Astrocyte of the spinal cord (primary cell): ENCODE data around the gene AKR1B15.
A peak's percentile ranks its signal among the peaks of the same experiment; 100 is the strongest.

Source experiments
- DNase-seq: peaks from one replicate; pipeline ENCODE4 v3.0.0; 2011; ENCODE audit warnings: low read depth, low spot score
- H3K4me3 ChIP-seq: 2 replicates; pipeline ENCODE4 v1.5.1; 2011; ENCODE audit warnings: low read depth, mild to moderate bottlenecking, low read length, moderate library complexity
- CTCF ChIP-seq: IDR thresholded peaks from 2 replicates; pipeline ENCODE4 v1.5.1; 2012; ENCODE audit warnings: low read depth, mild to moderate bottlenecking, low read length, inconsistent platforms
- in situ Hi-C: cut with HindIII; loops from 2 replicates; pipeline ENCODE4 v1.10.0; 2017; ENCODE audit warnings: low sequenced_read_pairs

The AKR1B15 gene

GRCh38 chr7:134546955-134547354 is 2.0 kb upstream of the AKR1B15 start:
- DNase-seq = no peak
- no peak overlapping the region for H3K4me3 ChIP-seq
- in situ Hi-C loops = no loop called here
- no peak for TF ChIP-seq CTCF

DNA sequence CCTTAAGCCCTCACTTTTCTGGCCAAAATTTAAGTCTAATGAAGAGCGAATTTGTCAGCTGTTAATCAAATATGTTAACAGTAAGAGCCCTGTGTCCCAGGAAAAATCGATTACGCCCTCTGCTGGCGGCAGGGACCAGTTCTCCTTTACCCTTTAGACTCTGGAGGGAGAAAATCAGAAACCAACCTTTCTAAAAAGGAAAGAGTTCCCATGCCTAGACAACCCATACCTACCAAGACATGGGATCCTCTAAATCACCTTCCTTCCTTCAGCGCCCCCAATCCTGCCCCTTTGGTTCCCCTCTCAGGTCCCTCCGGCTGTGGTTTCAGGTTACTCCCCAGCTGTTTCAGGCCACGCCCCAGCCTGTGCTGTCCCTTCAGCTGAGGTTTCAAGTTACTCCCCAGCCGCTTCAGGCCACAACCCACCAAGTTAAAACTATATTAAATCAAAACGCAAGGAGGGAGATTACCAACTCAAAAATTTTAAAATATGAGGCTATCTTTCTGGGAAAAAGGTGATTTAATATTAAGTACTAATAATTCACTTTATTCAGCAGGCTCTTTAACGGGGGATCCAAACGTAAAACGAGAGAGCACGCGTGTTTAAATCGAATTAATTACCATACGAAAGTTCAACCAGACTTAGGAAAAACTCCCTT is 1.4 kb upstream of the AKR1B15 start:
- DNase-seq = peak; percentile 82
- TF ChIP-seq CTCF = peak; percentile 94
- peak overlapping the region; percentile 48 for H3K4me3 ChIP-seq
- in situ Hi-C loops = no loop called here

DNA sequence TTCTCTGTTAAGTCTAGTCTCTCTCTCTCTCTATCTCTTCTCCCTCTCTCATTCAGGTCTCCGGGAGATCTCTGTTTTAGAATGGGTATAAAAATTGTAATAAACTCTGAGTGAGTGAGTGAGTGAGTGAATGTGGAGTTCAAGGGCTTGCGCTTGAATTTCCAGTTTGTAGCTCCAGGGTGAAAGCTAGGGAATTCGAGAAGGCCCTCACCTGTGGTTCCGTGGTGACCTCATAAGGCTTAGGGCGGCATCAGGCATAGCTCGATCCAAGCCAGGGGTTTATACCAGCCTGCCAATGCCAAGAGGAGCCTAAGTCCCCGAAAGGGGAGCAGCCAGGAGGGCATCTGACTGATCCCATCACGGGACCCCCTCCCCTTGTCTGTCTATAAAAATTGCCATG is 456 bp downstream of the AKR1B15 start:
- DNase-seq = no peak
- no peak overlapping the region for H3K4me3 ChIP-seq
- no peak for TF ChIP-seq CTCF
- in situ Hi-C loops = no loop called here

DNA sequence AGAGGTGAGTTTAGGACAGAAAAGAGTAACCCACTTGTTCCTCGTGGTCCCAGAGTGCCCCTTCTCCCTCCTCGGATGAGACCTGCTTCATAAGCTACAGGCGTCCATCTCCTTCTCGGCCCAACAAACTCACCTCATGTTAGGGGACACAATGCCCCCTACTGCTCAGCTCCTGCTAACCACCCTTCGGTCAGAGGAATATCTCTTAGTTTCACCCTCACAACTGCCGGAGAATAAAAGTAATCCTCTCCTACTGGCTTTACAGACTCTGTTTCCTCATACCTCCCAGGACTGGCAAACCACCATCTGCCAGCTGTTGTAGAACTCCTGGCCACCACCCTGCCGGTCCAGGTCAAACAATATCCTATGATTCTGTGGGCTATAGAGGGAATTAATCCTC is 3.2 kb downstream of the AKR1B15 start:
- DNase-seq = no peak
- in situ Hi-C loops = no loop called here
- TF ChIP-seq CTCF = peak; percentile 36

DNA sequence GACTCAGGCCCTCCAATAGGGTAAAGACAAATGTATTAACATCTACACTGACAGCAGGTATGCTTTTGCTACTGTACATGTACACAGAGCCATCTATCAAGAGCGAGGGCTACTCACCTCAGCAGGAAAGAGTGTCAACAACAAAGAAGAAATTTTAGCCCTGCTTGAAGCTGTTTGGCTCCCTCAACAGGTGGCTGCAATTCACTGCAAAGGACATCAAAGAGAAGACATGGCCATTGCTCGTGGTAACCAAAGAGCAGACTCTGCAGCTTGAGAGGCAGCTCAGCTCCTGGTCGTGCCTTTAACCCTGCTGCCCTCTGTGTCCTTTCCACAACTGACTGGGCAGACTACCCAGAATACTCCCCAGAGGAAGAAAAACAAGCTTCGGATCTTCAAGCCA is 5.1 kb downstream of the AKR1B15 start:
- DNase-seq = no peak
- in situ Hi-C loops = no loop called here
- peak; percentile 36 for TF ChIP-seq CTCF
- H3K4me3 ChIP-seq = no peak overlapping the region

More for the DNA sequence above, 3.2 kb downstream of the AKR1B15 start:
- H3K4me3 ChIP-seq = no peak overlapping the region

DNA sequence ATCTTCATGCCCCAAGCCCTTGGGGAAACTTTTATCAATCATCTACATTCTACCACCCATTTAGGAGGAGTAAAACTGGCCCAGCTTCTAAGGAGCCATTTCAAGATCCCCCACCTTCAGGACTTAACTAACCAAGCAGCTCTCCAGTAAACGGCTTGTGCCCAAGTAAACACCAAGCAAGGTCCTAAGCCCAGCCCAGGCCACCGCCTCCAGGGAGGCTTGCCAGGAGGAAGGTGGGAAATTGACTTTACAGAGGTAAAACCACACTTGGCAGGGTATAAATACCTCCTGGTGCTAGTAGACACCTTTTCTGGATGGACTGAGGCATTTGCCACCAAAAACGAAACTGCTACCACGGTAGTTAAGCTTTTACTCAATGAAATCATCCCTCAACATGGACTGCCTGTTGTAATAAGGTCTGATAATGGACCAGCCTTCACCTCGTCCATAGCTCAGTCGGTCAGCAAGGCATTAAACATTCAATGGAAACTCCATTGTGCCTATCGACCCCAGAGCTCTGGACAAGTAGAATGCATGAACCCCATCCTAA is 5.6 kb downstream of the AKR1B15 start:
- DNase-seq = no peak
- no peak for TF ChIP-seq CTCF
- in situ Hi-C loops = no loop called here
- no peak overlapping the region for H3K4me3 ChIP-seq

- DNase-seq = no peak
- H3K4me3 ChIP-seq = no peak overlapping the region
- in situ Hi-C loops = no loop called here
- TF ChIP-seq CTCF = no peak
These were observed 8.5 kb downstream of the AKR1B15 start for GRCh38 chr7:134557391-134557790.
